ENCODE results near the gene SCYL3.
"Not testable (repeated sequence)": the region's sequence is repeated elsewhere in the genome, so short reads cannot be mapped to it uniquely, and the experiment has no call there.

SCYL3 gene

DNA sequence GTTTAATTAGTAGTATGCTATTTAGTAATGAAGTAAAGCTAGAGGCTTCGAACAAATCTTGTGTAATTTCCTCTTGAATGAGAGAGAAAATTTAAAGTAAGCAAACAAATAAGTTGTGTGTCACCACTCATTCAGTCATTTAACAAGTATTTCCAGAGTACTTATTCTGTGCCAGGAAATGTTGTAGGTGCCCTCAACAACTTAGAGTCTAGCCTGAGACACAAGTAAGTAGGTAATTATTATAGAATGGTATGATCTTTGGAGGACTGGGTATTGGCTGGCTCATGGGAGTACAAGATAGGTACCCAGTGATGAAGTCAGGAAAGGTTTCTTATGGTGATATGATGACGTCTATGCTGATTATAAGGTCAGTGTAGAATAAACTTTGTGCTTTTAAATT lies 81.6 kb downstream of the SCYL3 start:
- DNase-seq (ENCODE audit: low read depth in 2 of 2), result no peak

DNA sequence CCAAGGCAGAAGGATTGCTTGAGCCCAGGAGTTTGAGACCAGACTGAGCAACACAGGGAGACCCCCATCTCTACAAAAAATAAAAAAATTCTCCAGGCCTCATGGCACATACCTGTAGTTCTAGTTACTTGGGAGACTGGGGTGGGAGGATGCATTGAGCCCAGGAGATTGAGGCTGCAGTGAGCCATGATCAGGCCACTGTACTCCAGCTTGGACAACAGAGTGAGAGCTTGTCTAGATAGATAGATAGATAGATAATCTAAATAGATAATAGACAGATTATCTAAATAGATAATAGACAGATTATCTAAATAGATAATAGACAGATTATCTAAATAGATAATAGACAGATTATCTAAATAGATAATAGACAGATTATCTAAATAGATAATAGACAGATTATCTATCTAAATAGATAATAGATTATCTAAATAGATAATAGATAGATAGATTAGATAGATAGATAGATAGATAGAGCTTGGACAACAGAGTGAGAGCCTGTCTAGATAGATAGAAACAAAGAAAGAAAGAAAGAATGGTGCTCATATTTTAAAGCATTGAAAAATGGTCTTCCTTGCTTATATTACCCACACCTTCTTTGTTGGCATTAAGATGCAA lies 82.2 kb downstream of the SCYL3 start:
- not testable (repeated sequence) for DNase-seq (ENCODE audit: low read depth in 2 of 2)

DNA sequence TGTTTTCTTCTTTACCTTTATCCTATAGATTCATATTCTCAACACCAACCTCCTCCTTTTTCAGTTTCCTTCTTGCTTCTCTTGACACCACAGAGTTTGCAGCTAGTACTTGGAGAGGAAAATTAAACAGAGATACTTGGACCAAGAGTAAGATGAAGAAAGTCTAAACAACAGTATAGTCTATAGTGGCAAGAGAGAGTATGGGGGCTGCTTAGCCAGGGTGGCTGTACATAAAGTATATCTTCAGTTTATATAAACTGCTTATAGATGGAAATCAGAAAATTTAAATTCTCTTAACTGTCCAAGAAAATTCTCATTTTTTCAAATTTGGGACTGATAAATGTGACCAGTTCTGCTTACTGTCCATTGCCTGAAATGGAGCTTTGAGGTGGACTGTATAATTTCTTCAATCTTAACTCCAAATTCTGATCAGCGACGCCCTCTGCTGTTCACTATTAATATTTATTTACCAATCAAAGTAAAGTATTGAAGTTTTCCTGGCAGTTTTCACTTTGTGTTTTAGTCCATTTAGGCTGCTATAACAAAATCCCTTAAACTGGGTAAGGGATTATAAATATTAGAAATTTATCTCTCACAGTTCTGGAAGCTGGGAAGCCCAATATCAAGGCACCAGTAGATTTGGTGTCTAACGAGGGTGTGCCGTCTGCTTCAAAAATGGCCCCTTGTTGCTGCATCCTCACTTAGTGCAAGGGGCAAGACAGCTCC lies 84.2 kb downstream of the SCYL3 start:
- peak in 1 of 2 experiments; percentile 11 for DNase-seq (ENCODE audit: low read depth in 2 of 2)

DNA sequence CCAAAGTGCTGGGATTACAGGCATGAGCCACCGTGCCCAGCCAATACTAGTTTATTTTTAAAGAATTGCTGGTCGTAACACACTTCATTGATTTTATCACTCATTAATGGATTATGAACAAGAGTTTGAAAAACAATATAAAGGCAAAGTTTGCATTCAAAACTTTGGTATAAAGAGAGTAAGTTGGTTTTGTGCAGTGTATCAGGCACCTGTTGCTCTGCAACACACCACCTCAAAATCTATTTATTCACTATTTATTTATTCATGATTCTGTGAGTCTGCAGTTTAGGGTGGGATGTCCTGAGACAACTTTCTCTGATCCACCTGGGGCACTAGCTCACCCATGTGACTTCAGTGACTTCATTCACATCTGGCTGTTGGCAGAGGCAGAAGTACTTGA lies 88.8 kb downstream of the SCYL3 start:
- no peak for DNase-seq (ENCODE audit: low read depth in 2 of 2)

DNA sequence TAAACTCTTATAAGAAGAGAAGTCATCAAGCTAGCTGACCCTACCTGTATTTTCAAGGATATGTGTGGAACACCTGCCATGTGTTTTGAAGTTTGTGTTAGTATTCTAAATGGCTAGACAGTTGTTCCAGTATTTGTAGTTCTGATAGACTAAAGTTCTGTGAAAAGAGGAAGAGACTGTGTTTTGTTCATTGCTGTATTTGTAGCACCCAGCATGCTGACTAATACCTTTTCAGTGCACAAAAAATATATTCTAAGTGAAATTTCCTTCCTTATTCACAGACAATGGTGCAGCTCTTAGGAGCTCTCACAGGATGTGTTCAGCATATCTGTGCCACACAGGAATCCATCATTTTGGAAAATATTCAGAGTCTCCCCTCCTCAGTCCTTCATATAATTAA lies 90.8 kb downstream of the SCYL3 start:
- no peak for DNase-seq (ENCODE audit: low read depth in 2 of 2)
